Peyer's patch (tissue), 4 donors: Measurements from ENCODE around the gene ZNF408.

Experiments
- POLR2A ChIP-seq, 2 donors: fragments of 450-650 bp; IDR thresholded peaks; one replicate each; pipeline ENCODE4 v1.5.1; 2017; ENCODE audit warnings: antibody characterized with exemption in 2 of 2, mild to moderate bottlenecking in 2 of 2, moderate library complexity in 2 of 2
- TF ChIP-seq, protein P1 (sequence below), 6 experiments: fragments of 450-650 bp in 4 of 6; fragments of 200-600 bp in 2 of 6; sonication (generic) in 1 of 6; IDR thresholded peaks; one replicate each; pipeline ENCODE4 v1.5.1; 2017 to 2019; ENCODE audit warnings: antibody characterized with exemption in 6 of 6, mild to moderate bottlenecking in 3 of 6, moderate library complexity in 1 of 6

- TF ChIP-seq POLR2A (IDR thresholded peaks at IDR 0.05) = no peak
- TF ChIP-seq, protein P1, sequence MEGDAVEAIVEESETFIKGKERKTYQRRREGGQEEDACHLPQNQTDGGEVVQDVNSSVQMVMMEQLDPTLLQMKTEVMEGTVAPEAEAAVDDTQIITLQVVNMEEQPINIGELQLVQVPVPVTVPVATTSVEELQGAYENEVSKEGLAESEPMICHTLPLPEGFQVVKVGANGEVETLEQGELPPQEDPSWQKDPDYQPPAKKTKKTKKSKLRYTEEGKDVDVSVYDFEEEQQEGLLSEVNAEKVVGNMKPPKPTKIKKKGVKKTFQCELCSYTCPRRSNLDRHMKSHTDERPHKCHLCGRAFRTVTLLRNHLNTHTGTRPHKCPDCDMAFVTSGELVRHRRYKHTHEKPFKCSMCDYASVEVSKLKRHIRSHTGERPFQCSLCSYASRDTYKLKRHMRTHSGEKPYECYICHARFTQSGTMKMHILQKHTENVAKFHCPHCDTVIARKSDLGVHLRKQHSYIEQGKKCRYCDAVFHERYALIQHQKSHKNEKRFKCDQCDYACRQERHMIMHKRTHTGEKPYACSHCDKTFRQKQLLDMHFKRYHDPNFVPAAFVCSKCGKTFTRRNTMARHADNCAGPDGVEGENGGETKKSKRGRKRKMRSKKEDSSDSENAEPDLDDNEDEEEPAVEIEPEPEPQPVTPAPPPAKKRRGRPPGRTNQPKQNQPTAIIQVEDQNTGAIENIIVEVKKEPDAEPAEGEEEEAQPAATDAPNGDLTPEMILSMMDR (IDR thresholded peaks at IDR 0.05) = no peak
Measured at GRCh38 chr11:46673713-46674462, 26.9 kb upstream of the ZNF408 start.
